GM19023 (cell line): ENCODE data around the gene ASAP2.
A peak's percentile ranks its signal among the peaks of the same experiment; 100 is the strongest.

ENCODE experiments used
- ATAC-seq: cut with Tn5 transposase; IDR thresholded peaks from one replicate; pipeline ENCODE4 v1.9.1; 2021; ENCODE audit warnings: mild to moderate bottlenecking, moderate library complexity; ENCODE audit not compliant: unreplicated experiment

Gene ASAP2

DNA sequence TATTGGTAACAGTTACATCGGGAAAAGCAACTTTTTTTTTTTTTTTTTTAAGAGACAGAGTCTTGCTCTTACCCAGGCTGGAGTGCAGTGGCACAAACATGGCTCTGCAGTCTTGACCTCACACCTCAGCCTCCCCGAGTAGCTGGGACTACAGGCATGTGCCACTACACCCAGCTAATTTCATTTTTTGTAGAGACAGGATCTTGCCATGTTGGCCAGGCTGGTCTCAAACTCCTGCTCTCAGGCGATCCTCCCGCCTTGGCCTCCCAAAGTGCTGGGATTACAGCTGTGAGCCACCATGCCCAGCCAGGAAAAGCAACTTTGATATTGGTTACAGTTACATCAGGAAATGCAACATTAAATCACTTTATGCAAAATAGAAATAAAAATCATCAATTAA lies 212.1 kb downstream of the ASAP2 start:
- no peak for ATAC-seq

DNA sequence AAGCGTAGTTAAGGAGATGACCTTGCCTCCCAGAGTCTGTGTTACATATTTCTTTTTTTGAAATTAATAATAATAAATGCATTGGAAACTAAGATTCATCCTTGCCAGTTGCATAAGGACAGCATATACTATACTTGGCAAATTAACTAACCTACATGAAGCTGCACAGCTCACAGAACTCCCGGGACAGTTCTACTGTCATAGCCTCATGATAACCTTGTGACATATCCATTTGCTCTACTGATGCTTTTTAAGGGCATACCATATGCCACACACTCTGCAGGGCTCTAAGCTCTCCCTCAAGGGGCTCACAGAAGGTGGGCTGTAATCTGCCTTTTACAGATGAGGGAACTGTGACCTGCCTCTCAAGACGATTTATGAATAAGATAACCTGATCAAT lies 212.9 kb downstream of the ASAP2 start:
- ATAC-seq, result no peak

DNA sequence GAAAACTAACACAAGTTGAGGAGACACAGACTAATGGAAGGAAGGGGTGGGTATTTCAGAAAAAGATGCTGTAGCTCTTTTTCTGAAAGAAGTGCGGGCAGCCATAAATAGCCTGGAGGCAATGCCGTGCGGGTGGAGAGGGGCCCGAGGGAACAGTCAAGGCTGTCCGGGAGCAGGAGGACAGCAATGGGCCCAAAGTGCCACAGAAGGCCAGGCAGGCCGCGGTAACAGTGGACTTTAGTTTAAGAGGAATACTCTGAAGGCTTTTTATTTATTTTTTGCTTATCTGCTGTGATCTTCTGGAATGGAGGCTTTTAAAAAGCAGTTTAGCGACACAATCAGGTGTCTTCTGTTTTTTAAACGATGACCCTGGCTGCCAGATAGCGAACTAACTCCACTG lies 213.9 kb downstream of the ASAP2 start:
- ATAC-seq, result no peak

DNA sequence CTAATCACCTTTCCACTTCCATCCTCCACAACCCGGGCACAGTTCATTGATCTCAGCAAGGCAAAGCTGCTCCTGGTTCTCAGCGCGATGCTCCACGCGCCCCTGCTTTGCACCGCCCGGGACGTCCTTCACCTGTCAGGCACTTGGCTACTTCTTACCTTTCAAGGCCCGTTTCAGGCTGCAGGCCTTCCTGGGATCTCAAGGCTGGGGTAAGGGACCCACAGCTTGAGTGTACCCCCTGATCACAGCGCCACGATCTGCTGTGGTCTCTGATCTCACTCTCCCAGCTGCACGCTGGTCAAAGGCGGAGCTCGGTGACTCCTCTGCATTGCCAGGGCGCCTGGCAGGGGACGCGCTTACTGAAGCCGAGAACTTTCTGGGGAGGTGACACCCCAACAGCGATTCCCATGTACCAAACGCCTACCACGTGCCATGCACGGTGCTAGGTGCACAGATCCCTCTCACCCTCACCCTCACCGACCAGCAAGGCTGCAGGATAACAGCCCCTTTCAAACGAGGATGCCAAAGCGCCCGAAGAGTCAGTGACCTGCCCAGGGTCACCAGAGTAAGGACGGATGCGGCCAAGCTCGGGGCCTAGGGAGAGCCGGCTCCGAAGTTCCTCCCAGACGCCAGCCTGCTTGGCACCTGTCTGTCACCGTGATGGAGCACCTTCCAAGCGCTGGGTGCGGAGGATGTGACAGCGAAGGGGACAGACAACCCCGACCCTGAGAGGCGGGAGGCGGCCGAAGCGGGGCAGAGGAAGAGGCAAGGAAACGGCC lies 215.9 kb downstream of the ASAP2 start:
- ATAC-seq, result peak; percentile 41

DNA sequence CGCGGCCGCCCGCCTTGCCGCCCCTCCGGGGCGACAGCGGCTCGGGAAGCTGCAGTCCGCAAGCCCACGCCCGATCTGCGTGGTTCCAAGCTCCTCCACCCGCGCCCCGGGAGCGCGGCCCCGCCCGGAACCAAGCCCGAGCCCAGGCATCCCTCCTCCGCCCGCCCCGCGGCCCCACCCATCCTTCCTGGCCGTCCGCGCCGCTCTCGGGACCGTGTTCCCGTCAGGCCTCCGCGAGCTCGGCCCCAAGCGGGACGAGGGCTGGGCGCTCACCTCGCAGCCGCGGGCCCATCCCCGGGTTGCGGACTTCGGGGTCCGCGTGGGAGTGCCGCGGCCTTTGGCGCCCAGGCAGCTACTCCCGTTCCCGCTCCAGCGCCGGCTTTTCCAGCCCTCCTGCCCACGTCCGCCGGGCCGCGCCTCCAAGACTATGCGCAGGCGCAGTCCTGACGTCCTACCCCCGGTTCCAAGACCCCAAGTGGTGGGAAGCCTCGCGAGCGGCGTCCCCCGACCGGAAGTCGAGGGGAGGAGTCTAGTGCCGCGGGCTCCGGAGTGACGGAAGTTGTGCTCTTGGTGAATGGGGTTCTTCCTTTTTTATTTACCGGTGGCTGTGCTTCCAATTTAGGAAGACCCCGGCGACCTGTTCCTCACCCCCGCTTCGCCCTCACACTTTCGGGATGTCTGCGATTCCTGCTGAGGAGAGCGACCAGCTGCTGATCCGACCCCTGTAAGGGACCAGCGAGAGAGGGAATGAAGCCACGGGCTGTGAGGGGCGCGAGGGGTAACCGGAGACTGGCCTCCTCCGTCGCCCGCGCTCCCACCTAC lies 216.7 kb downstream of the ASAP2 start, which contains the start of the genes CPSF3 and ITGB1BP1:
TSS of gene CPSF3 (plus strand) at position 555 of the 822 bp plus-strand sequence. CDS start at position 675, 120 bp downstream.
TSS of gene ITGB1BP1 (minus strand) at position 429 of the 822 bp plus-strand sequence. CDS start 4,831 bp downstream, outside the sequence.
- ATAC-seq, result peak; percentile 84

DNA sequence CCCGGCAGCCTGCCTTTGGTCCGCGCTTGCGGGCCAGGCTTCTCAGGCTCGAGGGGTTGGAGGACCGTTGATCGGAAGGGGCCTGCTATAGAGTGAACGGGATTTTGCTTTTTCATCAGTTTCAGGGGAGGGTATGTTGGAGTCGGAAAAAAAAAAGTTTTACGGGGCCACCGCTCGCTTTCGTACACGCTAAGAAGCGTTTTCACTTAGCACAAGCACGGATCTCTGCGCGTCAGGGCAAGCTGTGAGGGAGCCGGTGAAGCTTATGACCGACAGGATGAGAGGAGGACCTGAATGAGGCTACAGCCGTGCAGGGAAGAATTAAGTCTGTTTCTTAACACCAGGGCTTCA lies 217.3 kb downstream of the ASAP2 start:
- peak; percentile 12 for ATAC-seq

DNA sequence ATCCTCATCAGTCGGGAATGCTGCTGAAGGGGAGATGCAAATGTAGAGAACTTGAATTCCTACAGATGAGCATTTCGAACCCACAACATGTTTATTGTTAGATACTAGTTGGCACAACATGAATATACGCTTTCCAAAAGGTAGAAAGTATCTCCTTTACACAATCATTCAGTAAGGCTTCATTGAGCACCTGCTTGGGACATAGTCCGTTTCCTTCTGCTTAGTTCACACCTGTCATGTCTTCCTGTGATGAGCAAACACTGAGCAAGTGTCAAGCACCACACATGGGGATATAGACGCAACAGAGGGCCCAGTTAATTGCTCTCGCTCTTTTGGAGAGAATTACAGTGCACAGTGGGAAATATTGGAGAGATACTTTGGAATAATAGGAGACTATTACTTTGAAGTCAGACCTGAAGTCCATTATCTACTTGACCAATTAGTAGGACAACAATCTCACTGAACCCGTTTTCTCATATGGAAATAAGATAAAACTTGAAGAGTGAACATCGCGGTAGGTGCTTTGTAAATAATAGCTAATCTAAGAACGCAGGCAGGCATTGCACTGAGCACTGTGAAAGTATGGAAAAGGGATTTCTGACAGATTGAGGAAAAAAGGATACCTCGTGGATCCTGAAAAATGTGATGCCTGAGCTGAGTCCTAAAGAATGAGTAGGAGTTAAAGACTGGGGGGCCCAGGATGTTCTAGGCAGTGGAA lies 218.0 kb downstream of the ASAP2 start:
- no peak for ATAC-seq

DNA sequence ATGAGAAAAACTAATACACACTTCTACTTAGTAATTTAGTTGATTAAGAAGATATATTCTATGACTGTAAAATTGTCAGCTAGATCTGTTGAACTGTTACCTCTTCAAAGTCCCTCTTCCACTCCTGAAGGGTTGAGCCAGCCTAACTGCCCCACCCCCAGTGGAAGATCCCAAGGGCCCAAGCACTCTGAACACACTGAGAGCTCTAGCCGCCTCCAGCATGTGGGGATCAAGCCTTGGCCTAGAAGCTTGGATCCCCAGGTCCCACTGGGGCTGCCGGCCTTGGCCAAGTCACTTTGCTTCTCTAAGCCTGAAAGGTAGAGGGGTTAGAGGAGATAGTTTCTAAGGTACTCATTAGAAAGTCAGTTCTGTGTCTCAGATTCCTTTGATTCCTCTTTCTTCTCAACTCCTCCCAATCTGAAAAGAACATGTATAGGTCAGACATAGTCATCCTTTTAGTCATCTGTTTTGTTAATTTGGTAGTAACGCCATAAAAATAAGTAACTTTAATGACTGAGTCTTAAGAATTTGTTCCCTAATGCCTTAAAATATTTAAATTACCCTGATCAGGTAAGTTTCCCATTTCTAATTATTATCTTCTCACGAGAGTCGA lies 222.5 kb downstream of the ASAP2 start:
- ATAC-seq, result no peak

DNA sequence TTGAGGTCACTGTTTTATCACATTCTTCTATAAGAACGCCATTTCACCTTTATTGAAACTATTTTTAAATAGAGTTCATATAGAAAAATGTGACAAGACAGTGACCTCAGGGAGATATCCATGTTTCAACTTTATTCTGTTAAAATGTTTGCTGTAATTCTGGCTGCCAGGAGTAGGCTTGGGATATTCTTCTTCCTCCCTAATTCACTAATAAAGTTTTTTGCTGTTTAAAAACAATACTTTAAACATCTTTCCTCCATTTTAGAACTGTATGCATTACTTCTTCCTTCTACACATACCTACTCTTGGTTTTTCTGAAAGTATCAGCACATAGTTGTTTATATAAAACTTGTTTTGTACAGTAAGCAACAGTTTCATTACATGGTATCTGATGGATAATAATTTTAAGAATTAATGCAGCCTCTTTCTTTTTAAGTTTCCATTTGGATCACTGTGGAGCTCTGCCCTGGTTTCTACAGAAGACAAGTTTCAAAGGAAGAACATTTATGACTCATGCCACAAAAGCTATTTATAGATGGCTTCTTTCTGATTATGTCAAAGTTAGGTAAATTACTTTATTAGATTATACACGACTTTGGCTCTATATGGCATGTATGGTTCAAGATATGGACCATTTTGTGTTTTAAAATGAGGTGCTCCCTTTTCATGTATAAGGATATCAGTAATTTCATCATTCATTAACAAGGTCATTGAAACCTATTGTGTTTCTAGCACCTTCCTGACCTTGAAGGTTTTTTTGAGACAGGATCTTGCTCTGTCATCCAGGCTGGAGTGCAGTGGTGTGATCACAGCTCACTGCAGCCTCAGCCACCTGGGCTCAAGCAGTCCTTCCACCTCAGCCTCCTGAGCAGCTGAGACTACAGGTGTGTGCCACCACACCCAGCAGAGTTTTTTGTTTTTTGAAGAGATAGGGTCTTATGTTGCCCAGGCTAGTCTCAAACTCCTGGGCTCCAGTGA lies 224.0 kb downstream of the ASAP2 start:
- ATAC-seq, result no peak

DNA sequence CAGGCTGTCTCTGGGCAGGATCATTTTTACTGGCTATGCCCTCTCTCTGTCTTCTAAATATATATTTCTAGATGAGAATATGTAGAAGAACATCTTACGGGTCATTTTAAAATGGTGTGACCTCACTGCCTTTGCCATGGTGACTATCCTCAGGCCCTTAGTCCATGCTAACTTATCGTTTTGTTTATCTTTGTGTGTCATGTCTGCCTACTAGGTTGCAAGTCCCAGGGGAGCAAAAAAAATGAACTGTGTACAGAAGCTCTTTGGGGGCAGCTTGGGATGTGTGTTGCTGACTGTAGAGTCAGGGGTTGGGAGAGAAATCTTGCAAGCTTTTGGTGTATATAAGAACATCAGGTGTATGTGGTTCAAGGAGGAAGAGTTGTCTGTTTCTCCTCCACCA lies 227.9 kb downstream of the ASAP2 start:
- ATAC-seq, result no peak

DNA sequence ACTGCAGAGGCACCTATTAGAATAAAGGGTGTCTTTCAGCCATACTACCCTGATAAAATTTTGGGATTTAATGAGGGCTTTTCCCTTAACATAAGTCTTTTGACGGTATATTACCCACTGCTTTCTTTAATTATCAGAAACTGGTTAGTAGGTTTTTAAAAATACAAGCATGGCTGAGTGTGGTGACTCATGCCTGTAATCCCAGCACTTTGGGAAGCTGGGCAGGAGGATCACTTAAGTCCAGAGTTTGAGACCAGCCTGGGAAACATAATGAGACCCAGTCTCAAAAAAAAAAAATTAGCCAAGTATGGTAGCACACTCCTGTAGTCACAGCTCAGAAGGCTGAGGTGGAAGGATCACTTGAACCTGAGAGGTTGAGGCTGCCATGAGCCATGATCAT lies 232.9 kb downstream of the ASAP2 start:
- ATAC-seq, result no peak

DNA sequence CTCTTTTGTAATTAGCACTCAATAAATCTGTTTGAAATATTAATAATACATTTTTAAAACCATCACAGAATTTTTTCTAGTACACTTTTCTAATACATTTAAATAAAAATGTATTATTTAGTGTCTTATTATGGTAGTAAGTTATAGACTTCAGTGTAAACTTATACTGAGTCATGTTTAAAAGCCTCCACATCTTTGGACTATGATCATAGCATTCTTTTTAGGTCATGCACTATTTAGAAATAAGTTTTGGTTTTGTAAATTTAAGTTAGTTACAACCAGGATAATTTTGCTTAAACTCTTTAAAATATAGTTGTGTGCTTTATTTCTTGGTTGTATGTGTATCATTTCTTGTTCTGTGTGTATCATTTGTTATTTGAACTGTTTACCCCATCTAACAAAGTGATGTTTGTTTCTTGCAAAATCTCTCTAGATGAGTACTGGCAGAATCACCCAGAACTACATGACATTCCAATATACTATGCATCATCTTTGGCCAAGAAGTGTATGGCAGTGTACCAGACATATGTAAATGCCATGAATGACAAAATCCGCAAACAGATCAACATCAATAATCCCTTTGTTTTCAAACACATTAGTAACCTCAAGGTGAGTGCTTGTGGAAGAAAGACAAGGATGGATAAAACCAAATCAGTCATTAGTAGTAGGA lies 233.6 kb downstream of the ASAP2 start:
- ATAC-seq, result no peak

DNA sequence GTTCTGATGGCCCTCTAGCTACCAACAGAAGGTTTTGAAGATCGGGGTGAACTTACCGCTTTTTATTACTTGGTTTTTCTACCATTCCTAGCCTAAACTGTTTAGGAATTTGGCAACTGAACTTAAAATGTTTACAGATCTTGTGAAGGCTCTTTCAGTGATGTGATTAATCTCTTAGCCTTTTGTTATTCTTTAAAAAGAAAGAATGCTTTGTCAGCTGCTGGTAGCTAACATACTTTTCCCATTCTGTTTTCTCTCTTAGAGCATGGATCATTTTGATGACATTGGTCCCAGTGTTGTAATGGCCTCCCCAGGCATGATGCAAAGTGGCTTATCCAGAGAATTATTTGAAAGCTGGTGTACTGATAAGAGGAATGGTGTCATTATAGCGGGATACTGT lies 234.9 kb downstream of the ASAP2 start:
- ATAC-seq, result no peak

DNA sequence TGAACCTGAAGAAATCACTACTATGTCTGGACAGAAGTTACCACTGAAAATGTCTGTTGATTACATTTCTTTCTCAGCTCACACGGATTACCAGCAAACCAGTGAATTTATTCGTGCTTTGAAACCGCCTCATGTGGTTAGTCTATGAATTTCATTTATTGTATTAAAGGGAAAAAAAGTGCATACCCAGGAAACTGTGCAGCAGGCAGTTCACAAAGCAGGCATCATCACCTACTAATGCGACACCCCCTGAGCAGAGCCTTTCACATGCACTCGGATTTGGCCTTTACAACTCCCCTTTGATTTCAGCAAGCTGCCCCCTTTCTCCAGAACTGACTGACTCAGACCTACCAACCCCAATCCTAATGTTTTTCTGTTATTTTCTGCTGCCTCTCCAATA lies 236.9 kb downstream of the ASAP2 start:
- no peak for ATAC-seq

DNA sequence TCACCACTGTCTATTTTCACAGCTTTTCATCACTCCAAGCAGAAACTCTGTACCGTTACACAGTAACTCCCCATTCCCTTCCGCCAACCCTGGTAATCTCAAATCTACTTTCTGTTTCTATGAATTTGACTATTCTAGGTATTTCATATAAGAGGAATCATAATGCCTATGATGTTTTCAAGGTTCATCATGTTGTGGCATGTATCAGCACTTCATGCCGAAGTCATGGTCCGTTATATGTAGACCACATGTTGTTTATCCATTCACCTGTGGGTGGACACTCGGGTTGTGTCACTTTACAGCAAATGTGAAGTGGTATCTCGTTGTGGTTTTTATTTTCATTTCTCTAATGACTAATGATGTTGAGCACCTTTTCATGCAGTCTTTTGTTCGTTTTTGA lies 238.5 kb downstream of the ASAP2 start:
- ATAC-seq, result no peak

DNA sequence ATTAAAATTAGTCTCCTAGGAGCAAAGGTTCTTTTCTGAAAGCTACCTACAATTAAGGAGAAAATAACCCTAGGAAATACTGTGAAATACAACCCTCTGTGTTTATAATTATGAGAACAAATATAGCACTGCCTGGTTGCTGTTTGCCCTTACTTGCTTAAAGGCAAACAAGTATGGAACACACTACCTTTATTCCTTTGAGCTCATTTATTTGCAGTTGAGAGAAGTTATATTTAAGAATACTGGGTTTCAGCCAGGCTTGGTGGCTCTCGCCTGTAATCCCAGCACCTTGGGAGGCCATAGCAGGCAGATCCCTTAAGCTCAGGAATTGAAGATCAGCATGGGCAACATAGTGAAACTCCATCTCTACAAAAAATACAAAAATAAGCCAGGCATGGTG lies 244.6 kb downstream of the ASAP2 start:
- no peak for ATAC-seq
